ENCODE data around the gene HMGB3. TPM values are rescaled to one million over a fixed set of nuclear protein-coding genes. Genes with fewer than 3 reads are reported as not detected.

HMGB3 gene
- 28.2 TPM for total RNA-seq
- 10 to 100 TPM; 61.8 to 85.4 (median 68.1) TPM for polyA plus RNA-seq (ENCODE audit: insufficient read depth in 1 of 8, insufficient read length in 8 of 8, low replicate concordance in 1 of 8)
- long read RNA-seq, donor 1, transcript HMGB3-201 (5 exons, 3,560 nt), result major isoform, 6 of 7 reads
- long read RNA-seq, donor 1, partial matches to known transcripts, result 0 of 7 reads
- long read RNA-seq, donor 1, other reads (novel, unspliced or antisense), result 0 of 7 reads
- long read RNA-seq, donor 2, partial matches to known transcripts, result 0 of 2 reads
- long read RNA-seq, donor 2, other reads (novel, unspliced or antisense), result 0 of 2 reads
- long read RNA-seq, donor 3, transcript HMGB3-201 (5 exons, 3,560 nt), result major isoform, 10 of 24 reads
- long read RNA-seq, donor 3, partial matches to known transcripts, result 14 of 24 reads
- long read RNA-seq, donor 3, other reads (novel, unspliced or antisense), result 0 of 24 reads
- long read RNA-seq, donor 4, transcript HMGB3-201 (5 exons, 3,560 nt), result major isoform, 10 of 18 reads
- long read RNA-seq, donor 4, partial matches to known transcripts, result 8 of 18 reads
- long read RNA-seq, donor 4, other reads (novel, unspliced or antisense), result 0 of 18 reads
- long read RNA-seq, donor 5, transcript HMGB3-201 (5 exons, 3,560 nt), result major isoform, 41 of 84 reads
- long read RNA-seq, donor 5, partial matches to known transcripts, result 41 of 84 reads
- long read RNA-seq, donor 5, other reads (novel, unspliced or antisense), result 0 of 84 reads
- long read RNA-seq, donor 6, transcript HMGB3-201 (5 exons, 3,560 nt), result major isoform, 24 of 51 reads
- long read RNA-seq, donor 6, partial matches to known transcripts, result 26 of 51 reads
- long read RNA-seq, donor 6, other reads (novel, unspliced or antisense), result 0 of 51 reads
- long read RNA-seq, donor 7, transcript HMGB3-201 (5 exons, 3,560 nt), result major isoform, 20 of 59 reads
- long read RNA-seq, donor 7, partial matches to known transcripts, result 37 of 59 reads
- long read RNA-seq, donor 7, other reads (novel, unspliced or antisense), result 0 of 59 reads
- long read RNA-seq, donor 8, transcript HMGB3-201 (5 exons, 3,560 nt), result major isoform, 16 of 29 reads
- long read RNA-seq, donor 8, partial matches to known transcripts, result 11 of 29 reads
- long read RNA-seq, donor 8, other reads (novel, unspliced or antisense), result 0 of 29 reads
- long read RNA-seq, donor 9, transcript HMGB3-201 (5 exons, 3,560 nt), result major isoform, 11 of 24 reads
- long read RNA-seq, donor 9, partial matches to known transcripts, result 12 of 24 reads
- long read RNA-seq, donor 9, other reads (novel, unspliced or antisense), result 0 of 24 reads
- long read RNA-seq, donor 10, transcript HMGB3-201 (5 exons, 3,560 nt), result major isoform, 26 of 54 reads
- long read RNA-seq, donor 10, partial matches to known transcripts, result 26 of 54 reads
- long read RNA-seq, donor 10, other reads (novel, unspliced or antisense), result 0 of 54 reads
- long read RNA-seq, donor 11, transcript HMGB3-201 (5 exons, 3,560 nt), result major isoform, 10 of 28 reads
- long read RNA-seq, donor 11, partial matches to known transcripts, result 18 of 28 reads
- long read RNA-seq, donor 11, other reads (novel, unspliced or antisense), result 0 of 28 reads

GRCh38 chrX:150982788-150983520 is at the start of gene HMGB3:
Gene HMGB3 (plus strand): TSS chrX:150983335. CDS start chrX:150985600, 2,265 bp downstream.
- H3K36me3 ChIP-seq (ENCODE audit: control insufficient read depth, insufficient read depth, low read length), result peaks cover 8% of the 10 kb centered on the region
- no peaks in the 10 kb centered on the region for H3K27me3 ChIP-seq (ENCODE audit: control insufficient read depth, insufficient read depth, low read length)
- H3K9me3 ChIP-seq (replicated peaks; ENCODE audit: control insufficient read depth, low read depth, low read length), result no peaks in the 10 kb centered on the region
- H3K4me3 ChIP-seq (ENCODE audit: low read length), result peak within 1 kb of the TSS; percentile 55
- peaks cover 7% of the 10 kb centered on the region for H3K4me1 ChIP-seq (ENCODE audit: control insufficient read depth, insufficient read depth, low read length)
- WGBS (ENCODE audit: insufficient coverage), result 41% methylated on average over 79 of the region's 90 CpGs
- H3K27ac ChIP-seq (ENCODE audit: low read length), result peak within 1 kb of the TSS; percentile 47
- DNase-seq, result peak; percentile 94

GRCh38 chrX:150933945-150934350 is 49.2 kb upstream of the HMGB3 start:
- no peaks in the 10 kb centered on the region for H3K36me3 ChIP-seq (ENCODE audit: control insufficient read depth, insufficient read depth, low read length)
- WGBS (ENCODE audit: insufficient coverage), result no CpG with 5 or more reads among the region's 5 CpGs
- H3K4me3 ChIP-seq (ENCODE audit: low read length), result no peak overlapping the region
- peaks cover 2% of the 10 kb centered on the region for H3K27me3 ChIP-seq (ENCODE audit: control insufficient read depth, insufficient read depth, low read length)
- no peak for DNase-seq
- H3K4me1 ChIP-seq (ENCODE audit: control insufficient read depth, insufficient read depth, low read length), result peaks cover 5% of the 10 kb centered on the region
- no peak overlapping the region for H3K27ac ChIP-seq (ENCODE audit: low read length)
- peaks cover 3% of the 10 kb centered on the region for H3K9me3 ChIP-seq (replicated peaks; ENCODE audit: control insufficient read depth, low read depth, low read length)

GRCh38 chrX:150934453-150934852 is 48.7 kb upstream of the HMGB3 start:
- H3K27ac ChIP-seq (ENCODE audit: low read length), result no peak overlapping the region
- WGBS (ENCODE audit: insufficient coverage), result 21% methylated on average over 4 of the region's 5 CpGs
- no peak for DNase-seq
- peaks cover 3% of the 10 kb centered on the region for H3K9me3 ChIP-seq (replicated peaks; ENCODE audit: control insufficient read depth, low read depth, low read length)
- H3K4me1 ChIP-seq (ENCODE audit: control insufficient read depth, insufficient read depth, low read length), result peaks cover 5% of the 10 kb centered on the region
- H3K4me3 ChIP-seq (ENCODE audit: low read length), result no peak overlapping the region
- H3K27me3 ChIP-seq (ENCODE audit: control insufficient read depth, insufficient read depth, low read length), result peaks cover 2% of the 10 kb centered on the region
- H3K36me3 ChIP-seq (ENCODE audit: control insufficient read depth, insufficient read depth, low read length), result no peaks in the 10 kb centered on the region

- Histone ChIP-seq H3K27me3 (ENCODE audit: control insufficient read depth, insufficient read depth, low read length) (peaks cover 2% of the 10 kb centered on the region), H3K9me3 (replicated peaks; ENCODE audit: control insufficient read depth, low read depth, low read length) (peaks cover 3% of the 10 kb centered on the region), H3K4me3 (ENCODE audit: low read length) (no peak overlapping the region), H3K4me1 (ENCODE audit: control insufficient read depth, insufficient read depth, low read length) (peaks cover 5% of the 10 kb centered on the region), H3K36me3 (ENCODE audit: control insufficient read depth, insufficient read depth, low read length) (no peaks in the 10 kb centered on the region), H3K27ac (ENCODE audit: low read length) (no peak overlapping the region)
- peak; percentile 22 for DNase-seq
- WGBS (ENCODE audit: insufficient coverage), result 56% methylated on average over 7 of the region's 7 CpGs
Observed at GRCh38 chrX:150935467-150935866, 47.7 kb upstream of the HMGB3 start.

- Histone ChIP-seq H3K36me3 (ENCODE audit: control insufficient read depth, insufficient read depth, low read length) (no peaks in the 10 kb centered on the region), H3K4me3 (ENCODE audit: low read length) (no peak overlapping the region), H3K27me3 (ENCODE audit: control insufficient read depth, insufficient read depth, low read length) (peaks cover 2% of the 10 kb centered on the region), H3K9me3 (replicated peaks; ENCODE audit: control insufficient read depth, low read depth, low read length) (peaks cover 3% of the 10 kb centered on the region), H3K27ac (ENCODE audit: low read length) (no peak overlapping the region), H3K4me1 (ENCODE audit: control insufficient read depth, insufficient read depth, low read length) (peaks cover 5% of the 10 kb centered on the region)
- WGBS (ENCODE audit: insufficient coverage), result 38% methylated on average over 3 of the region's 6 CpGs
- no peak for DNase-seq
Observed at GRCh38 chrX:150936556-150936955, 46.6 kb upstream of the HMGB3 start.

- Histone ChIP-seq H3K4me1 (ENCODE audit: control insufficient read depth, insufficient read depth, low read length) (peaks cover 3% of the 10 kb centered on the region), H3K27me3 (ENCODE audit: control insufficient read depth, insufficient read depth, low read length) (no peaks in the 10 kb centered on the region), H3K27ac (ENCODE audit: low read length) (no peak overlapping the region), H3K36me3 (ENCODE audit: control insufficient read depth, insufficient read depth, low read length) (no peaks in the 10 kb centered on the region), H3K4me3 (ENCODE audit: low read length) (no peak overlapping the region), H3K9me3 (replicated peaks; ENCODE audit: control insufficient read depth, low read depth, low read length) (peaks cover 3% of the 10 kb centered on the region)
- DNase-seq, result no peak
- 65% methylated on average over 9 of the region's 9 CpGs for WGBS (ENCODE audit: insufficient coverage)
Observed at GRCh38 chrX:150940844-150941495, 42.2 kb upstream of the HMGB3 start.

- Histone ChIP-seq H3K36me3 (ENCODE audit: control insufficient read depth, insufficient read depth, low read length) (no peaks in the 10 kb centered on the region), H3K27me3 (ENCODE audit: control insufficient read depth, insufficient read depth, low read length) (peaks cover 1% of the 10 kb centered on the region), H3K9me3 (replicated peaks; ENCODE audit: control insufficient read depth, low read depth, low read length) (peaks cover 3% of the 10 kb centered on the region), H3K27ac (ENCODE audit: low read length) (no peak overlapping the region), H3K4me3 (ENCODE audit: low read length) (no peak overlapping the region), H3K4me1 (ENCODE audit: control insufficient read depth, insufficient read depth, low read length) (peaks cover 2% of the 10 kb centered on the region)
- DNase-seq, result no peak
- WGBS (ENCODE audit: insufficient coverage), result 18% methylated on average over 2 of the region's 2 CpGs
Observed at GRCh38 chrX:150941580-150941979, 41.6 kb upstream of the HMGB3 start.

- no peaks in the 10 kb centered on the region for H3K9me3 ChIP-seq (replicated peaks; ENCODE audit: control insufficient read depth, low read depth, low read length)
- DNase-seq, result no peak
- peaks cover 5% of the 10 kb centered on the region for H3K27me3 ChIP-seq (ENCODE audit: control insufficient read depth, insufficient read depth, low read length)
- H3K27ac ChIP-seq (ENCODE audit: low read length), result no peak overlapping the region
- no peaks in the 10 kb centered on the region for H3K4me1 ChIP-seq (ENCODE audit: control insufficient read depth, insufficient read depth, low read length)
- H3K4me3 ChIP-seq (ENCODE audit: low read length), result no peak overlapping the region
- WGBS (ENCODE audit: insufficient coverage), result 65% methylated on average over 5 of the region's 9 CpGs
- no peaks in the 10 kb centered on the region for H3K36me3 ChIP-seq (ENCODE audit: control insufficient read depth, insufficient read depth, low read length)
Observed at GRCh38 chrX:150942942-150943594, 40.1 kb upstream of the HMGB3 start.
